Common myeloid progenitor, CD34-positive (primary cell): ENCODE data around the gene FOXJ1.

ENCODE experiments used
- CTCF ChIA-PET: fragments of 350-600 bp; sonication (Branson Sonifier 250); formaldehyde crosslinking; loops from one replicate; lab custom pipeline; 2021; ENCODE audit warnings: antibody characterized with exemption; lab: Charles Lee
- POLR2A ChIA-PET: fragments of 350-600 bp; sonication (Branson Sonifier 250); formaldehyde crosslinking; loops from one replicate; lab custom pipeline; 2021; ENCODE audit warnings: antibody characterized with exemption; lab: Charles Lee
- DNase-seq, 3 donors: peaks; one replicate each; pipeline versions ENCODE4 v3.0.0 to v3.0.0-alpha.2; 2013
- H3K27ac ChIP-seq, 2 experiments: 1 replicate in 1 of 2; 2 replicates in 1 of 2; pipeline ENCODE4 v1.7.0; 2013; ENCODE audit warnings: inconsistent platforms in 2 of 2, low read length in 2 of 2, mild to moderate bottlenecking in 2 of 2, low read depth in 1 of 2, moderate library complexity in 1 of 2; ENCODE audit not compliant: severe bottlenecking in 2 of 2, insufficient read depth in 1 of 2, poor library complexity in 1 of 2
- H3K27me3 ChIP-seq, 5 experiments: replicated peaks in 2 of 5; 1 replicate in 3 of 5; 2 replicates in 2 of 5; pipeline versions ENCODE4 v1.6.1 to v1.7.0; 2013; ENCODE audit warnings: low read length in 4 of 5, mild to moderate bottlenecking in 2 of 5, moderate library complexity in 2 of 5, inconsistent platforms in 1 of 5; ENCODE audit not compliant: insufficient read depth in 5 of 5, control insufficient read depth in 4 of 5
- H3K36me3 ChIP-seq, 4 experiments: 1 replicate in 2 of 4; 2 replicates in 2 of 4; pipeline versions ENCODE4 v1.6.1 to v1.7.0; 2013; ENCODE audit warnings: low read length in 3 of 4, control low read depth in 1 of 4, mild to moderate bottlenecking in 1 of 4; ENCODE audit not compliant: control insufficient read depth in 4 of 4, insufficient read depth in 4 of 4
- H3K4me1 ChIP-seq, 4 experiments: 1 replicate in 3 of 4; 2 replicates in 1 of 4; pipeline versions ENCODE4 v1.6.1 to v1.7.1; 2013; ENCODE audit warnings: low read length in 3 of 4, mild to moderate bottlenecking in 3 of 4, control low read depth in 1 of 4, inconsistent platforms in 1 of 4, moderate library complexity in 1 of 4; ENCODE audit not compliant: control insufficient read depth in 4 of 4, insufficient read depth in 4 of 4; ENCODE audit errors: control extremely low read depth in 1 of 4
- H3K4me3 ChIP-seq, 7 experiments: 1 replicate in 4 of 7; 2 replicates in 3 of 7; pipeline versions ENCODE4 v1.5.1 to v1.7.0; 2013; ENCODE audit warnings: mild to moderate bottlenecking in 7 of 7, low read length in 6 of 7, moderate library complexity in 6 of 7, inconsistent platforms in 2 of 7, low read depth in 2 of 7, control low read depth in 1 of 7; ENCODE audit not compliant: insufficient read depth in 4 of 7, control insufficient read depth in 1 of 7; ENCODE audit errors: extremely low read depth in 1 of 7
- H3K9me3 ChIP-seq, 5 experiments: 1 replicate in 4 of 5; 2 replicates in 1 of 5; pipeline versions ENCODE4 v1.6.1 to v1.7.1; 2013; ENCODE audit warnings: low read length in 4 of 5, mild to moderate bottlenecking in 2 of 5, inconsistent platforms in 1 of 5, low read depth in 1 of 5, moderate library complexity in 1 of 5; ENCODE audit not compliant: control insufficient read depth in 4 of 5, insufficient read depth in 2 of 5; ENCODE audit errors: control extremely low read depth in 1 of 5
- WGBS: methylation state at CpG from one replicate; pipeline ENCODE4 v1.1.5; 2013; ENCODE audit not compliant: insufficient coverage; 5-methylcytosine and 5-hydroxymethylcytosine counted together

The FOXJ1 gene

GRCh38 chr17:76160896-76161528, 20.0 kb upstream of the FOXJ1 start:
- H3K27ac ChIP-seq, result peak overlapping the region in 1 of 2 experiments; percentile 6
- no peak overlapping the region for H3K4me3 ChIP-seq
- H3K36me3 ChIP-seq, result no peaks in the 10 kb centered on the region
- peaks cover 0 to 6% (median 1%) of the 10 kb centered on the region in 4 experiments for H3K4me1 ChIP-seq
- no peak for DNase-seq
- H3K9me3 ChIP-seq, result no peaks in the 10 kb centered on the region
- POLR2A ChIA-PET, result no interaction called here
- 92% methylated on average over 6 of the region's 8 CpGs for WGBS
- no peaks in the 10 kb centered on the region for H3K27me3 ChIP-seq
- CTCF ChIA-PET, result interaction anchor here (0.7 to 1.6 kb wide), 5 partner anchors 13 to 20 kb away, joined by 3 to 7 read pairs (median 4); no protein-coding TSS in a partner anchor

GRCh38 chr17:76159157-76159556, 18.1 kb upstream of the FOXJ1 start:
- CTCF ChIA-PET, result interaction anchor here (0.5 to 1.6 kb wide), 3 partner anchors 9 to 132 kb away, joined by 3 read pairs; no protein-coding TSS in a partner anchor

GRCh38 chr17:76157759-76158158, 16.7 kb upstream of the FOXJ1 start:
- H3K4me3 ChIP-seq, result no peak overlapping the region
- no peaks in the 10 kb centered on the region for H3K9me3 ChIP-seq
- no peaks in the 10 kb centered on the region for H3K27me3 ChIP-seq
- POLR2A ChIA-PET, result no interaction called here
- 88% methylated on average over 5 of the region's 5 CpGs for WGBS
- no peak for DNase-seq
- no peak overlapping the region for H3K27ac ChIP-seq
- CTCF ChIA-PET, result interaction anchor here (1.2 to 1.7 kb wide), 2 partner anchors 9 to 18 kb away, joined by 3 to 4 read pairs; no protein-coding TSS in a partner anchor
- H3K36me3 ChIP-seq, result no peaks in the 10 kb centered on the region
- H3K4me1 ChIP-seq, result peaks cover 0 to 6% (median 1%) of the 10 kb centered on the region in 4 experiments

More at GRCh38 chr17:76159157-76159556, 18.1 kb upstream of the FOXJ1 start:
- POLR2A ChIA-PET, result interaction anchor here (0.9 kb wide), 1 partner anchor 113 kb away, joined by 3 read pairs; no protein-coding TSS in a partner anchor
- H3K36me3 ChIP-seq, result no peaks in the 10 kb centered on the region
- peaks cover 0 to 6% (median 1%) of the 10 kb centered on the region in 4 experiments for H3K4me1 ChIP-seq
- DNase-seq, result no peak
- no peaks in the 10 kb centered on the region for H3K27me3 ChIP-seq
- no peak overlapping the region for H3K4me3 ChIP-seq
- no peaks in the 10 kb centered on the region for H3K9me3 ChIP-seq
- no peak overlapping the region for H3K27ac ChIP-seq
- 98% methylated on average over 9 of the region's 9 CpGs for WGBS

GRCh38 chr17:76156662-76156991, 15.6 kb upstream of the FOXJ1 start:
- 95% methylated on average over 5 of the region's 8 CpGs for WGBS
- POLR2A ChIA-PET, result no interaction called here
- H3K4me3 ChIP-seq, result no peak overlapping the region
- H3K27ac ChIP-seq, result no peak overlapping the region
- H3K4me1 ChIP-seq, result peaks cover 0 to 2% (median under 1%) of the 10 kb centered on the region in 4 experiments
- no peaks in the 10 kb centered on the region for H3K36me3 ChIP-seq
- DNase-seq, result no peak
- H3K9me3 ChIP-seq, result no peaks in the 10 kb centered on the region
- CTCF ChIA-PET, result interaction anchor here (1.4 to 1.9 kb wide), 4 partner anchors 19 to 53 kb away, joined by 3 to 5 read pairs (median 4); partner anchors contain the start of gene EXOC7
- H3K27me3 ChIP-seq, result no peaks in the 10 kb centered on the region

GRCh38 chr17:76155988-76156661, 15.1 kb upstream of the FOXJ1 start:
- no peaks in the 10 kb centered on the region for H3K36me3 ChIP-seq
- CTCF ChIA-PET, result interaction anchor here (0.7 to 1.9 kb wide), 6 partner anchors 18 to 122 kb away, joined by 3 to 5 read pairs (median 4); partner anchors contain the start of gene EXOC7

GRCh38 chr17:76154936-76155845, 14.1 kb upstream of the FOXJ1 start:
- Histone ChIP-seq H3K4me1 (peaks cover 0 to 2% (median 0%) of the 10 kb centered on the region in 4 experiments), H3K27me3 (no peaks in the 10 kb centered on the region), H3K36me3 (no peaks in the 10 kb centered on the region), H3K9me3 (no peaks in the 10 kb centered on the region), H3K27ac (no peak overlapping the region), H3K4me3 (no peak overlapping the region)
- WGBS, result 99% methylated on average over 7 of the region's 10 CpGs
- ChIA-PET CTCF (interaction anchor here (0.9 to 1.9 kb wide), 5 partner anchors 10 to 123 kb away, joined by 3 to 5 read pairs (median 4); partner anchors contain the start of gene EXOC7), POLR2A (no interaction called here)
- DNase-seq, result no peak

More at GRCh38 chr17:76155988-76156661, 15.1 kb upstream of the FOXJ1 start:
- no peak overlapping the region for H3K27ac ChIP-seq
- WGBS, result 96% methylated on average over 13 of the region's 13 CpGs
- POLR2A ChIA-PET, result no interaction called here
- no peak overlapping the region for H3K4me3 ChIP-seq
- no peaks in the 10 kb centered on the region for H3K9me3 ChIP-seq
- DNase-seq, result no peak
- H3K4me1 ChIP-seq, result peaks cover 0 to 2% (median 0%) of the 10 kb centered on the region in 4 experiments
- no peaks in the 10 kb centered on the region for H3K27me3 ChIP-seq
